ENCODE measurements around the gene OCA2.

Gene OCA2

DNA sequence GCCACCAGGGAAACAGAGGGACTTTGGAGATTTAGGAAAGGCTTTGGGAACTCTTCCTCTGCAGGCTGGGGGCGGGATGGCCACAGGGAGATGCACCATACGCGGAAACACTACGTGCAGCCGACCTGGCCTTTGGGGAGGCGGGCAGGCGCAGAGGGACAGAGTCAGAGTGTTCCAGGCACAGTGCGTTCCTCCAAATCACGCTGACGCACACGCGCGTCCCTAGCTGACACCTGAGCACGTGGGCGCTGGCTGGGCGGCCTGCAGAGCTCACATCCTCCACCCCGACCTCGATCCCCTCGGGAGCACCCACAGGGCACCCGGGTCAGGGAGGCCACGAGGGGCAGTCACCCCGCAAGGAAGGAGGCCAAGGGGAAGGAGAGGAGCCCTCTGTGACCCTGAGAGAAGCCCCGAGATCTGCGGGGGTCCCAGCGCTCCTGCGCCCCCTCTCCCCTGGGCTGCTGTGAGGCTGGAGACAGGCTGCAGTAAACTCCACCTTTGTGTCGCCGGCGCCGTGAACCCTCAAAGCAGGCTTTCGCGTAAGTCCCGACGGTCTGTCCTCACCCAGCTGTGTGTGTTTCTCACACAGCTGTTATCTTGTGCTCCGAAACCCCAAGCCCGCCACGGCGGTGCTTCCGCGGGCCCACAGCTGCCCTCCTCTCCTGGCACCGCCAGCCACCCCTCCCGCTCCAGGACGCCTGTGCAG lies 196.3 kb downstream of the OCA2 start:
- TF ChIP-seq, protein P1, sequence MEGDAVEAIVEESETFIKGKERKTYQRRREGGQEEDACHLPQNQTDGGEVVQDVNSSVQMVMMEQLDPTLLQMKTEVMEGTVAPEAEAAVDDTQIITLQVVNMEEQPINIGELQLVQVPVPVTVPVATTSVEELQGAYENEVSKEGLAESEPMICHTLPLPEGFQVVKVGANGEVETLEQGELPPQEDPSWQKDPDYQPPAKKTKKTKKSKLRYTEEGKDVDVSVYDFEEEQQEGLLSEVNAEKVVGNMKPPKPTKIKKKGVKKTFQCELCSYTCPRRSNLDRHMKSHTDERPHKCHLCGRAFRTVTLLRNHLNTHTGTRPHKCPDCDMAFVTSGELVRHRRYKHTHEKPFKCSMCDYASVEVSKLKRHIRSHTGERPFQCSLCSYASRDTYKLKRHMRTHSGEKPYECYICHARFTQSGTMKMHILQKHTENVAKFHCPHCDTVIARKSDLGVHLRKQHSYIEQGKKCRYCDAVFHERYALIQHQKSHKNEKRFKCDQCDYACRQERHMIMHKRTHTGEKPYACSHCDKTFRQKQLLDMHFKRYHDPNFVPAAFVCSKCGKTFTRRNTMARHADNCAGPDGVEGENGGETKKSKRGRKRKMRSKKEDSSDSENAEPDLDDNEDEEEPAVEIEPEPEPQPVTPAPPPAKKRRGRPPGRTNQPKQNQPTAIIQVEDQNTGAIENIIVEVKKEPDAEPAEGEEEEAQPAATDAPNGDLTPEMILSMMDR (IDR thresholded peaks at IDR 0.05; ENCODE audit: low read depth, low read length): no peak
- H3K4me3 ChIP-seq (ENCODE audit: low read depth, low read length): no peak overlapping the region
- in situ Hi-C loops (cut with HindIII; ENCODE audit: low sequenced_read_pairs): no loop called here
- no peak for DNase-seq (ENCODE audit: low read depth, low spot score)

DNA sequence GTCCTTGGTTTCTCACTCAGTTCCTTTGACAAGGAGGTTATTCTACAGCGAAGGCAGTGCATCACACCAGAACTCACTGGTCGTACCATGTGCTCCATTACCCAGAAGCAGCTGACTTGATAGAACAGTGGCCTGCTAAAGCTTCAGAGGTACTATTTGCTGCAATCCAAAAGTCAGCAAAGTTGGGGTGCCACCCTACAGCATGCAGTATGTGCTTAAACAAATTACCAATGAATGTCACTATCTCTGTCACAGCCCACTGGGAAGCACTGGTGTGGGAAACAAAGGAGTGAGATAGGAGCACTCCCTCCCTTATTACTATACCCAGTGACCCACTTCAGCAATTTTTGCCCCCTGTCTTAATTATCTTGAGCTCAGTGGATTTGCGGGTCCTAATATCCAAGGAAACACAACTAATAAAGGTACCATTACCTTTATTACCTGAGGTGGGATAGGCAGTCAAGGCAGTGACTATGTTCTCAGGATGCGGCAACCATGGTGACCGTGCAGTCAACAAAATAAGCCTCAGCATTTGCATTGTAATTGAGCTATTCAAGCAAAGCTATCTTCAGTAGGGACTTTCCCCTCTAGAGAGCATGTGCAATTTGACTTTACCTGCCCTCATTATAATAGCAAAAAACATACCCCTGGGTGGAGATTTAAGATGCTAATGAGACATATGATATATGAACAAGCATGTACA lies 199.4 kb downstream of the OCA2 start:
- TF ChIP-seq, protein P1 (IDR thresholded peaks at IDR 0.05; ENCODE audit: low read depth, low read length): no peak
- DNase-seq (ENCODE audit: low read depth, low spot score): no peak

DNA sequence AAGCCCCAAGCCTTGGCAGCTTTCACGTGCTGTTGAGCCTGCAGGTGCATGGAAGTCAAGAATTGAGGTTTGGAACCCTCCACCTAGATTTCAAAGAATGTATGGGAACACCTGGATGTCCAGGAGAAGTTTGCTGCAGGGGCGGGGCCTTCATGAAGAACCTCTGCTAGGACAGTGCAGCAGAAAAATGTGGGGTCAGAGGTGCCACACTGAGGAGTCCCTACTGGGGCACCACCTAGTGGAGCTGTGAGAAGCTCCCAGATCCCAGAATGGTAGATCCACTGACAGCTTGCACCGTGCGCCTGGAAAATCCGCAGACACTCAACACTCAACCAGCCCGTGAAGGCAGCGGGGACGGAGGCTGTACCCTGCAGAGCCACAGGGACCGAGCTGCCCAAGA lies 201.6 kb downstream of the OCA2 start:
- in situ Hi-C loops (cut with HindIII; ENCODE audit: low sequenced_read_pairs): no loop called here

More for the DNA sequence above, 199.4 kb downstream of the OCA2 start:
- in situ Hi-C loops (cut with HindIII; ENCODE audit: low sequenced_read_pairs): no loop called here
- H3K4me3 ChIP-seq (ENCODE audit: low read depth, low read length): no peak overlapping the region

DNA sequence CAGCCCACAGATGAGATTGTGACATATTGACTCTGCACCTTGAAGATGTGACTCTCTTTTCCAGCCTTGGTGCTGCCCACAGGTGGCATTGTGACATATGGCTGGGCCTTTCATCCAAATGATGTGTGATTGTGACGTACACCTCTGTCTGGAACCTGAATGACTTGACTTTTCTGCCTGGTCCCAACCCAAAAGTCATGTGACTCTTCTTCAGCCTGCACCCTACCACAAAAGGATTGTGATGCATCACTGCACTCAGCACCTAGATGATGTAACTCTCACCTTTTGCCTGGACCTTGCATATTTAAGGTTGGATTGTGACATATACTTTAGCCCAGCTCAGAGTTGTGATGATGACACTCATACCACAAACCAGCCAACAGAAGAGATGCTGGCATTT lies 204.5 kb downstream of the OCA2 start:
- no peak for DNase-seq (ENCODE audit: low read depth, low spot score)
- in situ Hi-C loops (cut with HindIII; ENCODE audit: low sequenced_read_pairs): no loop called here
- no peak overlapping the region for H3K4me3 ChIP-seq (ENCODE audit: low read depth, low read length)
- TF ChIP-seq, protein P1 (IDR thresholded peaks at IDR 0.05; ENCODE audit: low read depth, low read length): no peak

More for the DNA sequence above, 201.6 kb downstream of the OCA2 start:
- H3K4me3 ChIP-seq (ENCODE audit: low read depth, low read length): no peak overlapping the region
- no peak for DNase-seq (ENCODE audit: low read depth, low spot score)
- TF ChIP-seq, protein P1 (IDR thresholded peaks at IDR 0.05; ENCODE audit: low read depth, low read length): peak; percentile 2

DNA sequence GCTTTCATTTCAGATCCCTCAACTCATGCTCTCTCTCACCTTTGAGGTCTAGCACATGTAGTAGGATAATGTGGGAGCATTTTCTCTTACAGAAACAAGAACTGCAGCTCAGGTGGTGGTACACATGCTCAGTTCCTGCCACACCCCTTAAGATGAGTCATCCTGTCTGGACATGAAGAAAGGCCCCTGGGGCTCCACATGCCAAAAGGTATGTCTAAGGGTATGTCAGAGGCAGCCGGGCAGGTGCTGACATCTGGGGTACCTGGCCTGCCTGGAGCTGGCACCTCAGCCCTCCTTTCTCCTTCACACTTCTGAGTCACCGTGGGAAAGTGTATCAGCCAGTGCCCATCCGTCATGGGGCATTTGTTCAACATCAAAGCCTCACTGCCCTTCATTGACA lies 209.9 kb downstream of the OCA2 start:
- in situ Hi-C loops (cut with HindIII; ENCODE audit: low sequenced_read_pairs): no loop called here
- TF ChIP-seq, protein P1 (IDR thresholded peaks at IDR 0.05; ENCODE audit: low read depth, low read length): no peak
- DNase-seq (ENCODE audit: low read depth, low spot score): no peak
- no peak overlapping the region for H3K4me3 ChIP-seq (ENCODE audit: low read depth, low read length)

DNA sequence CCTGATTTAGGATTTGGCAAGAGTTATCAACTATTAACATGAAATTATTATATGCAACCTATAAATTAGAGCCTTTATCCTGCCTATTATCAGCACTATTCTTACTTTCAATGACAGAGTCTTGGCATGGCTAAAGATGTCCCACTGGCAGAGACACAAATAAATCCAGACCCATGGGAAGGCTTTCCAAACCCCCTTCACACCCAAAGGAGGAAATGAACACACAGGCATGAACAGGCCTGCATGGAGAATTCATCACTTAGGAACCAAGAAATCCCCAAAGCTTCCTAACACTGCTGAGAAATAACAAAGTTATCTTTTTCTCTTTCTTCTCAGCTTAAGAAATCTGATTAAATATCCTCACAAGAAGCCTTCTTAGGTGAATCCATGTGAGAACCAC lies 213.9 kb downstream of the OCA2 start:
- TF ChIP-seq, protein P1 (IDR thresholded peaks at IDR 0.05; ENCODE audit: low read depth, low read length): no peak
- no peak for DNase-seq (ENCODE audit: low read depth, low spot score)
- H3K4me3 ChIP-seq (ENCODE audit: low read depth, low read length): no peak overlapping the region
- in situ Hi-C loops (cut with HindIII; ENCODE audit: low sequenced_read_pairs): no loop called here
